ENCODE results near the gene TSKU.
A peak's percentile ranks its signal among the peaks of the same experiment; 100 is the strongest.

Gene TSKU

DNA sequence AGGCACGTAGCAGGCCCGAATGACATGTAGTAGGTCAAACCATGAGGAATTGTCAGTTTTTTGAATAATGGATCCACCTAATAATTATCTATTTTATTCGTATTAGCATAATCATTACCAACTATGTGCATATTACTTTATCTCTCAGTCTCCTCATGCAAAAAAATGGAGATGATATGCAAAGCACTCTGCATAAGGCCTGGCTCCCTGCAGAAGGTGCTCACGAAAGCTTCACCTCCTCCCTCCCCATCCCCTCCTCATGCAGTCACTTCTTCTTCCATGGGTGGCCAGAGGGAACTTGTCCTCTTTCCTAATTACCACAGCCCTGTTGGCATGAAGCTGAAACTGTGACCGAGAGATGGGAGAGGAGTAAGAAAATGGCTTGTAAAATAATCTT is 20.8 kb upstream of the TSKU start:
- ChIA-PET CTCF (interaction anchor here (1.3 to 4.5 kb wide), 3 partner anchors 28 to 41 kb away, joined by 3 to 22 read pairs (median 4); no protein-coding TSS in a partner anchor), POLR2A (no interaction called here)
- no peak for TF ChIP-seq CTCF (IDR thresholded peaks at IDR 0.05; ENCODE audit: insufficient read depth, low read length, missing control alignments)
- DNase-seq (ENCODE audit: low read depth, low spot score): no peak
- no peak overlapping the region for H3K4me3 ChIP-seq (ENCODE audit: low read depth, low read length)

DNA sequence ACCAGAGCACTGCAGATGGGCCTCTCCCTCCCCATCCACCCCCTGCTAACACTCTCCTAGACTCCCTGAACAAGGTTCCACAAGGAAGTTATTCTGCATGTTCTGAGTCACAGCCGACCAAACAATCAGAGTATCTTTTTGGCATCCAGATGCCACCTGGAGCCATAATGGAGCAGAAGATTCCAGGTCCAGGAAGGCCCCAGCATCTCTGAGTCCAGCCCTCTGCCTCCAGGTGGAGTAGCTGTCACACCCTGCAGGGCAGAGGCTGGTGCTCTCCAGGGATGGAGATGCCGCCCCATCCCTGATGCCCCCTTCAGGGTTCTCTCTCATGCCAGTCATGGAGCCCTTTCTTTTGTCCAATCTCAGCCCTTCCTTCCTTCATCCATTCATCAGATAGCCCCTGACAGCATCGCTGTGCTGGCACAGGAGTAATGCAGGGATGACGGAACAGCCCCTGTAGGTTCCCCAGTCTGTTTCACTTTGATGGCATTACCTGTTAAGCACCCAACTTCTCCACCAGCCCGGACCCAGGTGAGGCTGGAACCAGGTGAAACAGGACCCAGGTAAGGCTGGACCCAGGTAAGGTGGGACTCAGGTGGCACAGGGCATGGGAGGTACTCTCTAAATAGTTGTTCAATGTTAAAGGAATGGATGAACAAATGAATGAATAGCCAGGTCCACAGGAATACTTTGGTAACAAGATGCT is 20.1 kb upstream of the TSKU start:
- no peak for TF ChIP-seq CTCF (IDR thresholded peaks at IDR 0.05; ENCODE audit: insufficient read depth, low read length, missing control alignments)
- no peak for DNase-seq (ENCODE audit: low read depth, low spot score)
- ChIA-PET POLR2A (no interaction called here), CTCF (interaction anchor here (1.1 to 4.5 kb wide), 4 partner anchors 28 to 157 kb away, joined by 3 to 22 read pairs (median 4); no protein-coding TSS in a partner anchor)
- H3K4me3 ChIP-seq (ENCODE audit: low read depth, low read length): no peak overlapping the region

- ChIA-PET CTCF (interaction anchor here (0.5 to 1.1 kb wide), 3 partner anchors 21 to 156 kb away, joined by 3 to 4 read pairs (median 3); no protein-coding TSS in a partner anchor), POLR2A (interaction anchor here (0.6 kb wide), 1 partner anchor 25 kb away, joined by 3 read pairs; no protein-coding TSS in a partner anchor)
- peak; percentile 67 for DNase-seq (ENCODE audit: low read depth, low spot score)
- H3K4me3 ChIP-seq (ENCODE audit: low read depth, low read length): no peak overlapping the region
- TF ChIP-seq CTCF (IDR thresholded peaks at IDR 0.05; ENCODE audit: insufficient read depth, low read length, missing control alignments): no peak
Measured at GRCh38 chr11:76763573-76764346, 19.4 kb upstream of the TSKU start.

DNA sequence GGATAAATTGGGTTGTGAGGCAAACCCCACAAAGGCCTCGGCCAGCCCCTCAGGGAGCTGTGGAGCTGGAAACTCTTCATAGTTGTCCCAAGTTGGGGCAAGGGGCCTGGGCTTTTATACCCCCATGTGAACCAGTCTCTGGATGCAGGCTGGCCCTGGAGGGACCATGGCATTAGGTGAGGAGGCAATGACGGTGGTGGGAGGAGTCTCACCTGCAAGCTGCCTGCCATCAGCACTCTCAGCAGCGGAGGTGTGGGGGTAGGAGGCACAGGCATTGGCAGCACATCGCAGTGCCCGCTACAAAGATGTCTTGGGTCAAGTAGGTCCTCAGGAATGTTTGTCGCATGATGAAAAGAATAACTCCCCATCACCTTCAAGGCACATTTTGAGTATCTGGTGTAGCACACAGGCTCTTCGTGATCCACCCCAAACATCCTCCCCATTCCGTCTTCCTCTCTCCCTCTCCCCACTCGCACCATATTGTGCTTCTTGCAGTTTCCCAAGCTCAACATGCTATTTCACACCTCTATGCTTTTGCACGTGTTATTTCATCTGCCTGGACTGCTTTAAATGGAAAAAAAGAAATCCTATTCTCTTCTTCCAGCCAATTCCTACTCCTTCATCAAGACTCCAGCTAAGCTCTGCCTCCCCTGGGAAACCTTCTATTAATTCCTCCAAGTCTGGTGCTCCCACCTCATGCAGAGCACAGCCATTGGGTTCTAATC is 18.1 kb upstream of the TSKU start:
- CTCF ChIA-PET: no interaction called here
- POLR2A ChIA-PET: no interaction called here
- TF ChIP-seq CTCF (IDR thresholded peaks at IDR 0.05; ENCODE audit: insufficient read depth, low read length, missing control alignments): no peak

GRCh38 chr11:76765863-76766350 is 17.2 kb upstream of the TSKU start:
- ChIA-PET CTCF (interaction anchor here (1.0 to 1.5 kb wide), 3 partner anchors 9 to 40 kb away, joined by 4 to 6 read pairs (median 4); no protein-coding TSS in a partner anchor), POLR2A (no interaction called here)
- TF ChIP-seq CTCF (IDR thresholded peaks at IDR 0.05; ENCODE audit: insufficient read depth, low read length, missing control alignments): no peak

More for the DNA sequence above, 18.1 kb upstream of the TSKU start:
- no peak for DNase-seq (ENCODE audit: low read depth, low spot score)
- H3K4me3 ChIP-seq (ENCODE audit: low read depth, low read length): no peak overlapping the region

More at GRCh38 chr11:76765863-76766350, 17.2 kb upstream of the TSKU start:
- H3K4me3 ChIP-seq (ENCODE audit: low read depth, low read length): no peak overlapping the region
- DNase-seq (ENCODE audit: low read depth, low spot score): no peak

Data from AG04449 (cell line).